CD4-positive, alpha-beta T cell treated with Interleukin-4 for 4 hours (primary cell): Measurements from ENCODE around the gene DGLUCY.
"Not testable (repeated sequence)": the region's sequence is repeated elsewhere in the genome, so short reads cannot be mapped to it uniquely, and the experiment has no call there.

Source experiments
- DNase-seq: peaks from one replicate; pipeline ENCODE4 v3.0.0-alpha.2; 2020

DGLUCY gene

GRCh38 chr14:91216731-91217226, 102.9 kb downstream of the DGLUCY start:
- DNase-seq: no peak

DNA sequence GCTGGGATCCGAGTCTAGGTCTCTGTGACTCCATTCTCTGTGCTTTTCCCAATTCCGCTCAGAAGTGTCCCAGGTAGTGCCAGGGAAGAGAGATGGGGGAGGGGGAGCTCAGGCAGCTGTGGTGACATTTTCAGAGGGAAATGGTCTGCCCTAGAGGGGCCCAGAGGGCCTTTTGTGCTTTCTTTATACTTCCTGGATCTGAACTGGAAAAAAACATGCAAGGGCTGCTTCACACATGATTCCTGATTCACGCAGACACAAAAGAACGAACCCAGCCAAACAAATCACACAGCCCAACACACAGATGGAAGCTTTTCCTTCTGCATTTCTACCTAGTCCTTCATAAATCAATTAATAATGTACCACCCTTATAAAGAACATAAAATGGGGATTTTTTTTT, 104.1 kb downstream of the DGLUCY start:
- DNase-seq: no peak

DNA sequence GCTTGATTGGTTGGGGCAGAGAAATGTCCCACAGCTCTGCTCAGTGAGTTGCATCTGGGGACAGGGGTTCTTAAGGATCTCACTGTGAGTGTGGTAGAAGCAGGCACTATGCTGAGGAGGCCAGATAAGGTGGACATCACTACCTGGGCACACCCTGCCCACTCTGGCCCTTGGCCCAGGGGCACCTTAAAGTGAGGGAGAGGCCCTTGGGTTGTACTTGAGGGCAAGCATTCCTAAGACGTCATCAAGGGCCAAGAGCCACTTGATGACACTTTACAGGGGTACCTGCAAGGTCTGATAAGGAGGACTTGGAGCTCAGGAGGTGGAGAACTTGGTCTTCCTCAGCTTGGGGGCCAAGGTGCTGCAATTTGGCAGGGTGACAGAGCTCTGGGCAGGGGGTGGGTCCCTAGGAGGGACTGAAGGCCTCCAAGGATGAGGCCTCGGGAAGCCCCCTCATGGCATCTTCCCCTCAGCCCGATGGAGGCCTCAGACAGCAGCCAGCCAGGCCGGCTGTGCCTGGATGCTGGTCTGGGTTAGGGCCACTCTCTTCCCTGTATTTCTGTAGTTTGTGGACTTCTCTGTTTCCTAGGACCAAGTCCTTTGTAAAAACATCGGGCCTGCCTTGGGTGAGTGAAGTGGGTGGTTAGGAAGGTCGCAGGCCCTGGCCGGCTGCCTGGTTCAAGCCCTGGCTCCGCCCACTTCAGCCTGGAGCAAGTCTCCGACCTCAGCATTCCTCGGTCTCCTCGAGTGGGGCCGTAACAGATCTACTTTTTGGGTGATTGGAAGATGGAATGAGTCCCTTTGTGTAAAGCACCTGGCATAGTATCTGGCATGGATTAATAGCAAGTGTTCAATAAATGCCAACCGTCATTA, 105.9 kb downstream of the DGLUCY start:
- no peak for DNase-seq

GRCh38 chr14:91220581-91221000, 106.7 kb downstream of the DGLUCY start:
- DNase-seq: no peak

DNA sequence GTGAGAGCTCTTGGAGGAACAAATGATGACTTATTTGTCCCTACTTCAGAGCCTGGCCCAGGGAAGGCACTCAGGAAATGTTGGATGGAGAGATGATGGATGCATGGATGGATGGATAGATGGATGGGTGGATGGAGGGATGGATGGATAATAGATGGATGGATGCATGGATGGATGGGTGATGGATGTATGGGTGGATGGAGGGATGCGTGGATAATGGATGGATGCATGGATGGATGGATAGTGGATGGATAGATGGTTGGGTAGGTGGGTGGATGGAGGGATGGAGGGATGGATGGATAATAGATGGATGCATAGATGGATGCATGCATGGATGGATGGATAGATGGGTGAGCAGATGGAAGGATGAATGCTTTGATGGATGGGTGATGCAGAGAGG, 107.4 kb downstream of the DGLUCY start:
- DNase-seq: no peak

DNA sequence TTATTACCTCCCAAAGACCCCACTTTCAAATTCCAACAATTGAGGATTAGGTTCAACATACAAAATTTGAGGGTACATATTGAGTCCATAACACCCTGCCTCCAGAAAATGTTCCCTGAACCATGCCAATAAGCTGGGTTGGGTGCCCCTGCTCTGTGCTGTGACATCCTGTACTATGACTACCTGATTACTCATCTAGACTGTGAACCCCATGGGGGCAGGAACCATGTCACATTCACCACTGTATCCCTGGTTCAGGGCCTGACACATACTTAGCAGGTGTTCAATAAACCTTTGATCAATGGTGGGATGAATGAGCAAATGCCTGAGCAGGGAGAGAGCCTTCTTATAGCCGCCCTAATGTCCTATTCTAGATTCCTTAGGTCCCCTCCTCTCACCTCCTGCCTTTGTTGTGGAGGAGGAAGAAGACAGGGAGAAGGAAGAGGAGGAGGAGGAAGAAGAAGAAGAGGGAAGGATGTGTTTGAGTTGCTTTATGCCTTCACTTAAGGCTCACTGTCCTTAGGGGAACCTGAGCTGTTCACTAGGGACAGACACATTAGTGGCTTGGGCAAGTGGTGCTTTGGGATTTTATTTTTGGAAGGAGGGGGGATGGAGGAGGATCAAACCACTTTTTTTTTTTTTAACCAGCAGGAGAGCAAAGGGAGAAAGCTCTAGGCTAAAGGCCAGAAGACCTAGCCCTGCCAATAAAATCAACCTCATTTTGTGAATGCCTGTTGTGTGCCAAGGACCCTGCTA, 109.3 kb downstream of the DGLUCY start:
- DNase-seq: peak; percentile 58

DNA sequence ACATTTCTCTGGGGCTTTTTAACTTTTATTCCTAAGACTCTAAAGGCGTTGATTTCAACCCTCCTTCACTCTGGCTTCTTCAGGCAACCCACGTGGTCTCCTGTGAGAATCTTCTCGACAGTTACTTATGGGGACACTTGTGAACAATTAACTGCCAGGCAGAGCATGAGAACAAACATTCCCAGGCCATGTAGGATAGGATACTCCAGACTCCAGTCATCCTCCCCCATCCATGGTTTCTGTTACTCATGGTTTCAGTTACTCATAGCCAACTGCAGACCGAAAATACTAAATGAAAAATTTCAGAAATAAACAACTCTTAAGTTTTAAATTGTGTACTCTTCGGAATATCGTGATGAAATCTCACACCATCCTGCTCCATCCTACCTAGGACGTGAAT, 111.2 kb downstream of the DGLUCY start:
- no peak for DNase-seq

DNA sequence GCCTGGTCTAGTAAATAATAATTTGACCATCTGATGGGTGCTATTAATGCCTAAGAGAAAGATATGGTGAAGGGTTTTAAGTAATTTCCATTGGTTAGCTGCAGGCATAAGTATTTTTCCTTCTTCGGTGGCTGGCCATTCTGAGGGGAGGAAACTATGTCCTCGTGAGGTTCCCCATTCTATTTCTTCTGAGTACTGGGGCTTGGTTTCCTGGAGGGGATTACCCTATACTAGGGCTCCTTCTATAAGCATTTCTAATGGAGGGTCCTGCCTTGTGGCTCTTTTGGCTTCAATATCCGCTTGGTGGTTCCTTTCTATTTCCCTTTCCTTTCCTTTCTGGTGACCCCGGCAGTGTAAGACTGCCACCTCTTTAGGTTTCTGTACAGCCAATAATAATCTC, 112.5 kb downstream of the DGLUCY start:
- DNase-seq: not testable (repeated sequence)

- DNase-seq: peak; percentile 43
These were observed 113.3 kb downstream of the DGLUCY start for GRCh38 chr14:91227183-91227628.

GRCh38 chr14:91228112-91229004, 114.5 kb downstream of the DGLUCY start:
- peak; percentile 86 for DNase-seq

DNA sequence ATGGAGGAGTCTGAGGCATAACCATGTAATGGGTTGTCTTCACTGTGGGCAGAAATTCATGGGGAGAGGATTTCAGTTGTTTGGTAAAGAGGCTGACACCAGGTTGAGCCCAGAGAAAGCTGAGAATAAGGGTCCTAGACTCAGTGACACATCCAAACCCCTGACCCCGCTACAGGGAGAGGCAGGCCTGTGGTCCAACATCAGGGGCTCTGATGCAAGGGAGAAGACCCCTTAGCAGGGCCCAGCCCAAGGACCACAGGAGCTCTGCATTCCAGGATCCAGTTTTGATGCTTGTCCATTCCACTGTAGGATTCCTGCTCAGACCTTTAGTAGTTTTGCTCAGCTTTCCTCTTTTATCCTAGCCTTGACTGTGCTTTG, 115.1 kb downstream of the DGLUCY start:
- no peak for DNase-seq

GRCh38 chr14:91229743-91230200, 115.9 kb downstream of the DGLUCY start:
- peak; percentile 83 for DNase-seq

DNA sequence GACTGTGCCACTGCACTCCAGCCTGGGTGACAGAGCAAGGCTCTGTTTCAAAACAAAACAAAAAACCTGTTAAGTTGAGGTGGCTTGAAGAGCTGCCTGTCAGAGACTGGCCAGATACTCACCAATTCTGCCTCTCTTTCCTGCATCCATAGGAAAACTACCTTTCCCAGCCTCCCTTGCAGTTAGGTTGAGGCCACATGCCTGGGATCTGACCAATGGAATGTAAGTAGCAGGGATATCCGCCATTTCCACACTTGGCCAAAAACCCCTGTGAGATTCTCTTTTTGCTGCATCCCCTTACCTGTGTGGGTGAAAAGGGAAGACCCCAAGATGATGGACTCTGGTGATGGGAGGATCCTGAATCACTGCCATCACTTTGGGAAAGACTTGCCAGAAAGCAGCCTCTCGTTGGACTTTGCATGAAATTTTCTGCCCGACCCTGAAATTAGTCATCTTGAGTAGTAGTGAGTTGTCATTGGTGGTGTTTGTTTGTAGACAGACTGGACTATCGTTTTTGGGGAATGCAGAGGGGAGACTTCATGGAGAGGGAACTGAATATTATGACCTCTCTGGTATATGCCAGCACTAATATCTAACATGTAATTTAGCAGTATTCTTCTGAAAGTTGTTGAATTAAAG, 116.6 kb downstream of the DGLUCY start:
- DNase-seq: no peak

DNA sequence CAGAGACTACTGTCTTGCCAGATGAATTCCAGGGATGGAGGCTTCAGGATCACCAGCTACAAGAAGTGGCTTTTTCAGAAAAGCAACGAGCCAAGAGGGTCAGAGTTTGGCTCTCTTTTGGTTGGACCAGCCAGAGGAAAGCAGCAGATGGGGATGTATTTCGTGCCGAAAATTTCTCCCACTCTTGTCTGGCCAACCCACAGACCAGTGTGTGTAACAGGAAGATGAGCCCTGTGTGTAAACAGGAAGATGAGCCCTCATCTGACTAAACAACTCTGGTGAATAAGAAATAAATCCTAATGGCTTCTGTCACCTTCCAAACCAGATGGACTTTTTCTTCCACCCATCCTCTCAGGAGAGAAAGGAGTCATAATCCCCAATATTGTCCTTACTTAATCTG, 117.6 kb downstream of the DGLUCY start:
- DNase-seq: peak; percentile 38

GRCh38 chr14:91232052-91232451, 118.2 kb downstream of the DGLUCY start:
- DNase-seq: no peak

DNA sequence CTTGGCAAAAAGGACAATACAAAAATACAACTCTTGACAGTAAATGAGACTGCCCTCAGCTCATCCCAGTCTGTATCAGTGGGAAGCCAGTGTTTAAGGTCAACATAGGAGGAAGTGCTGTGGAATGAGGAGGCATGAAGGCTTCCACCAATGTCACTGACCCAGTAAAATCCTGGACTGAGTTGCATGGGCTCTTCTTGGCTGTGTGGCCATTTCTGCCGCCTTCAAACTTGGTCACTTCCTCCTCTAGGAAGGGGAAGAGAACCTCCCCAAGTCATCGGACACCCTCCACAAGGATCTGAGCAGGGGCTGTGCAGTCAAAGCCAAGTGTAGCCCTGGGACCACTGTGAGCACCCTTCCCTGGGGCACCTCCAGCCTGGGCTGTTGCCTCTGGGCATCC, 118.7 kb downstream of the DGLUCY start:
- DNase-seq: no peak

DNA sequence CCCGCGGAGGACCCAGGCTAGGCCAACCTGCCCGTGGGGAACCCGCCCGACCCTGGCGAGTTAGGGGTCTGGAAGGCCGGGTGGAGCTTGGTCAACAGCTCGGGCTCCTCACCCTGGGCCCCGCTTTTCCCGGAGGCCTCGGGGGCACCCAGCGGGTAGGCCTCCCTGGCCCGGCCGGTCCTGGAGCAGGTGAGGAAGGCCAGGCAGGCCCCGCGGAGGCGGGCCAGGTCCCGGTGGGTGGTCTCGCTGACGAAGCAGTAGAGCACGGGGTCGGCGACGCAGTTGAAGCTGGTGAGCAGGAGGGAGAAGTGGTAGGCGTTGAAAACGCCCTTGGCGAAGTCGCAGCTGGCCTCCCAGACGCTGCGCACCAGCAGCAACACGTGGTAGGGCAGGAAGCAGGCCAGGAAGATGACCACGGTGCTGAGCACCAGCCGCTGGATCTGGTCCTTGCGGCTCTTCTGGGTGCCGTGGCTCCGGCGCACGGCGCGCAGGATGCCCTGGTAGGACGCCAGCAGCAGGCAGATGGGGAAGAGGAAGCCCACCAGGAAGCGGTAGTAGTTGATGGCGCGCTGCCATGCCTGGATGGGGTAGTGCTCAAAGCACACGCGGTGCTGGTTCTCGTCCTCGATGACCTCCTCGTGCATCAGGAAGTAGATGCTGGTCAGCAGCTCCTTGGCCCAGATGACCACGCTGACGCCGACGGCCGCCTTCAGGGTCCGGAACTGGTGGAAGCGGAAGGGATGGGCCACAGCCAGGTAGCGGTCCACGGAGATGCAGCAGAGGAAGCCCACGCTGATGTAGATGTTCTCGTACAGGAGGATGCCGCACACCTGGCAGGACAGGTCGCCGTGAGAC, 120.3 kb downstream of the DGLUCY start:
- DNase-seq: no peak

DNA sequence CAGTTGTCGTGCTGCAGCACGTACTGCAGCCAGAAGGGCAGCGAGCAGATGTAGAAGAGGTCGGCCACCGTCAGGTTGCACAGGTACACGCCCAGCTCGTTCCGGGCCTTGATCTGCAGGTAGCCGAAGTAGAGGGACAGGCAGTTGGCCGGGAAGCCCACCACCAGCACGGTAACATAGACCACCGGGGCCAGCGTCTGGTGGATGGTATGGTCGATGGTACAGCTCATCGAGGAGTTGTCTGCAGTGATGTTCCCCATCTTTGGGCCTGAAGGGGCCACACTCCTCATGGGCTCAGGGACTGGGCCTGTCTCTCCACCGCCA, 120.9 kb downstream of the DGLUCY start:
- DNase-seq: no peak

DNA sequence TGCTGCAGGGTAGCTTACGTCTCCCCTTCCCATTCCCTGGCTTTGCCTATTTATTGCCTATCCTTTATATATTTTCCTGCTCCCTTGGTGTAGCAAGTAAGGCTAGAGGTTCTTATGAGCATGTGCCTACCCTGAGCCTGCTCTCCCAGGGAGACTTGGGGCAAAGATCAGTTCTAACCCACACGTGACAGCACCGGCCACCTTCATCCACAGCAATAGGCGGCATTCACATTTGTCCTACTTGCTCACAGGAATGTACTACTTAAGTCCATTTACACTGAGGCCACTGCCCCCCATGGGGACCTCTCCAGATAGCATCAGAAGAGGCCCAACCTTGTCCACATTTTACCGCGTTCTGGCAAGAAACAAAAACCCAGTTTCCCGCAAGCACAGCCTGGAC, 122.0 kb downstream of the DGLUCY start:
- DNase-seq: no peak

- no peak for DNase-seq
These were observed 123.3 kb downstream of the DGLUCY start for GRCh38 chr14:91237219-91237618.

DNA sequence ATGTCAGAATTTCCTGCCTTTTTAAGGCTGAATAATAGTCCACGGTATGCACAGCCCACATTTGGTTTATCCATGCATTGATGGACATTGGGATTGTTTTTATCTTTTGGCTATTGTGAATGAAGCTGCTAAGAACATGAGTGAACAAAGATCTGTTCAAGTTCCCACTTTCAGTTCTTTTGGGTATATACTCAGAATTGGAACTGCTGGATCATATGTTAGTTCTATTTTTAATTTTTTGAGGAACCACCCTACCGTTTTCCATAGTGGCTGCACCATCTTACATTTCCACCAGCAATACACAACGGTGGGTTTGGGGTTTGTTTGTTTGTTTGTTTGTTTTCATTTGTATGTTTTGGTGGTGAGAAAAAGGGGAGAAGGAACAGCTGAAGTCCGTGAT, 124.2 kb downstream of the DGLUCY start:
- DNase-seq: no peak
